HUES6 (cell line): Measurements from ENCODE around the gene LCN6.
A peak's percentile ranks its signal among the peaks of the same experiment; 100 is the strongest.

Experiments
- H3K27ac ChIP-seq: 2 replicates; pipeline ENCODE4 v1.7.0; 2013; ENCODE audit warnings: low read depth, mild to moderate bottlenecking, low read length, inconsistent platforms
- H3K27me3 ChIP-seq: 2 replicates; pipeline ENCODE4 v1.6.1; 2013; ENCODE audit warnings: low read length; ENCODE audit not compliant: control insufficient read depth, insufficient read depth
- H3K36me3 ChIP-seq: 2 replicates; pipeline ENCODE4 v1.6.1; 2013; ENCODE audit warnings: low read length; ENCODE audit not compliant: control insufficient read depth, insufficient read depth
- H3K4me1 ChIP-seq: 2 replicates; pipeline ENCODE4 v1.6.1; 2013; ENCODE audit warnings: low read length; ENCODE audit not compliant: control insufficient read depth, insufficient read depth
- H3K4me3 ChIP-seq: 2 replicates; pipeline ENCODE4 v1.5.1; 2013; ENCODE audit warnings: low read depth, low read length
- H3K9ac ChIP-seq: one replicate; pipeline ENCODE4 v1.6.1; 2013; ENCODE audit warnings: mild to moderate bottlenecking, low read length
- H3K9me3 ChIP-seq: 2 replicates; pipeline ENCODE4 v1.6.1; 2013; ENCODE audit warnings: low read depth, low read length; ENCODE audit not compliant: control insufficient read depth, insufficient read depth

LCN6 gene

GRCh38 chr9:136729144-136729543 is 19.2 kb downstream of the LCN6 start:
- Histone ChIP-seq H3K27ac (no peak overlapping the region), H3K4me3 (peak overlapping the region; percentile 99), H3K4me1 (peaks cover 23% of the 10 kb centered on the region; the same call in 1 of the 2 replicates), H3K36me3 (peaks cover 27% of the 10 kb centered on the region), H3K9ac (peak overlapping the region; percentile 95), H3K27me3 (peaks cover 7% of the 10 kb centered on the region; the same call in 1 of the 2 replicates), H3K9me3 (no peaks in the 10 kb centered on the region)

GRCh38 chr9:136728548-136729123 is 19.7 kb downstream of the LCN6 start:
- H3K4me3 ChIP-seq: peak overlapping the region; percentile 99
- H3K9me3 ChIP-seq: no peaks in the 10 kb centered on the region
- H3K27me3 ChIP-seq: peaks cover 7% of the 10 kb centered on the region; the same call in 1 of the 2 replicates
- no peak overlapping the region; the same call in 1 of the 2 replicates for H3K27ac ChIP-seq
- H3K36me3 ChIP-seq: peaks cover 32% of the 10 kb centered on the region
- peak overlapping the region; percentile 95 for H3K9ac ChIP-seq
- peaks cover 23% of the 10 kb centered on the region; the same call in 1 of the 2 replicates for H3K4me1 ChIP-seq

GRCh38 chr9:136728080-136728547 is 20.2 kb downstream of the LCN6 start:
- no peaks in the 10 kb centered on the region for H3K9me3 ChIP-seq
- peak overlapping the region; percentile 99 for H3K4me3 ChIP-seq
- H3K9ac ChIP-seq: peak overlapping the region; percentile 95
- peaks cover 7% of the 10 kb centered on the region; the same call in 1 of the 2 replicates for H3K27me3 ChIP-seq
- H3K4me1 ChIP-seq: peaks cover 23% of the 10 kb centered on the region; the same call in 1 of the 2 replicates
- H3K36me3 ChIP-seq: peaks cover 37% of the 10 kb centered on the region
- H3K27ac ChIP-seq: peak overlapping the region; percentile 85

- Histone ChIP-seq H3K36me3 (peaks cover 48% of the 10 kb centered on the region), H3K9me3 (no peaks in the 10 kb centered on the region), H3K27ac (no peak overlapping the region), H3K9ac (peak overlapping the region; percentile 0), H3K4me1 (peaks cover 19% of the 10 kb centered on the region; the same call in 1 of the 2 replicates), H3K27me3 (peaks cover 7% of the 10 kb centered on the region; the same call in 1 of the 2 replicates), H3K4me3 (peak overlapping the region; percentile 99)
Observed at GRCh38 chr9:136726631-136727191, 21.6 kb downstream of the LCN6 start.

- Histone ChIP-seq H3K4me3 (peak overlapping the region; percentile 99), H3K9ac (peak overlapping the region; percentile 5), H3K27me3 (peaks cover 7% of the 10 kb centered on the region; the same call in 1 of the 2 replicates), H3K4me1 (peaks cover 19% of the 10 kb centered on the region; the same call in 1 of the 2 replicates), H3K9me3 (no peaks in the 10 kb centered on the region), H3K27ac (no peak overlapping the region), H3K36me3 (peaks cover 53% of the 10 kb centered on the region)
Observed at GRCh38 chr9:136726118-136726517, 22.2 kb downstream of the LCN6 start.

- Histone ChIP-seq H3K27me3 (peaks cover 7% of the 10 kb centered on the region; the same call in 1 of the 2 replicates), H3K4me1 (peaks cover 24% of the 10 kb centered on the region; the same call in 1 of the 2 replicates), H3K9me3 (no peaks in the 10 kb centered on the region), H3K36me3 (peaks cover 54% of the 10 kb centered on the region), H3K4me3 (peak overlapping the region; percentile 99; the same call in 1 of the 2 replicates), H3K27ac (no peak overlapping the region), H3K9ac (peak overlapping the region; percentile 5)
Observed at GRCh38 chr9:136725612-136726011, 22.7 kb downstream of the LCN6 start.

GRCh38 chr9:136724772-136725171 is 23.6 kb downstream of the LCN6 start:
- H3K4me1 ChIP-seq: peaks cover 27% of the 10 kb centered on the region; the same call in 1 of the 2 replicates
- no peak overlapping the region for H3K4me3 ChIP-seq
- no peaks in the 10 kb centered on the region for H3K9me3 ChIP-seq
- H3K36me3 ChIP-seq: peaks cover 54% of the 10 kb centered on the region
- no peak overlapping the region for H3K27ac ChIP-seq
- no peak overlapping the region for H3K9ac ChIP-seq
- H3K27me3 ChIP-seq: peaks cover 7% of the 10 kb centered on the region; the same call in 1 of the 2 replicates

- no peak overlapping the region for H3K4me3 ChIP-seq
- peaks cover 27% of the 10 kb centered on the region; the same call in 1 of the 2 replicates for H3K4me1 ChIP-seq
- no peaks in the 10 kb centered on the region for H3K9me3 ChIP-seq
- H3K36me3 ChIP-seq: peaks cover 54% of the 10 kb centered on the region
- H3K9ac ChIP-seq: no peak overlapping the region
- H3K27me3 ChIP-seq: 0 out of 2 replicates have a peak, but pooled peaks cover 2% of the 10 kb centered on the region
- H3K27ac ChIP-seq: no peak overlapping the region
Observed at GRCh38 chr9:136723989-136724388, 24.3 kb downstream of the LCN6 start.

GRCh38 chr9:136723362-136723976 is 24.9 kb downstream of the LCN6 start:
- H3K36me3 ChIP-seq: peaks cover 54% of the 10 kb centered on the region
- H3K9ac ChIP-seq: no peak overlapping the region
- peaks cover 24% of the 10 kb centered on the region; the same call in 1 of the 2 replicates for H3K4me1 ChIP-seq
- no peak overlapping the region for H3K4me3 ChIP-seq
- no peak overlapping the region for H3K27ac ChIP-seq
- no peaks in the 10 kb centered on the region for H3K9me3 ChIP-seq
- no peaks in the 10 kb centered on the region for H3K27me3 ChIP-seq

GRCh38 chr9:136722969-136723356 is 25.4 kb downstream of the LCN6 start:
- Histone ChIP-seq H3K4me1 (peaks cover 24% of the 10 kb centered on the region; the same call in 1 of the 2 replicates), H3K27me3 (no peaks in the 10 kb centered on the region), H3K27ac (no peak overlapping the region), H3K4me3 (no peak overlapping the region), H3K36me3 (peaks cover 54% of the 10 kb centered on the region), H3K9ac (no peak overlapping the region), H3K9me3 (no peaks in the 10 kb centered on the region)
